ENCODE data around the gene TLX3. TPM values are rescaled to one million over a fixed set of nuclear protein-coding genes. Genes with fewer than 3 reads are reported as not detected.
"Not testable (repeated sequence)": the region's sequence is repeated elsewhere in the genome, so short reads cannot be mapped to it uniquely, and the experiment has no call there.

Gene TLX3
- total RNA-seq, 2 experiments from 2014 or later: not detected

- Mint-ChIP-seq H3K4me3 (no peak overlapping the region), H3K27me3 (ENCODE audit: low read depth) (peaks cover 9% of the 10 kb centered on the region), H3K4me1 (ENCODE audit: low read depth) (no peaks in the 10 kb centered on the region), H3K9me3 (no peaks in the 10 kb centered on the region), H3K27ac (no peak overlapping the region), H3K36me3 (ENCODE audit: low read depth) (no peaks in the 10 kb centered on the region)
- CTCF ChIA-PET: no interaction called here
- intact Hi-C loops (cut with micrococcal nuclease): no loop called here
- no peak for DNase-seq
These were observed 25.3 kb upstream of the TLX3 start for GRCh38 chr5:171283753-171284152.

- CTCF ChIA-PET: no interaction called here
These were observed 23.6 kb upstream of the TLX3 start for GRCh38 chr5:171285465-171285864.

GRCh38 chr5:171288066-171288465 lies 21.0 kb upstream of the TLX3 start:
- CTCF ChIA-PET: no interaction called here
- no peaks in the 10 kb centered on the region for H3K36me3 Mint-ChIP-seq (ENCODE audit: low read depth)
- intact Hi-C loops (cut with micrococcal nuclease): no loop called here
- H3K4me3 Mint-ChIP-seq: no peak overlapping the region
- H3K27me3 Mint-ChIP-seq (ENCODE audit: low read depth): peaks cover 4% of the 10 kb centered on the region
- H3K9me3 Mint-ChIP-seq: no peaks in the 10 kb centered on the region
- no peak for DNase-seq
- H3K4me1 Mint-ChIP-seq (ENCODE audit: low read depth): no peaks in the 10 kb centered on the region
- H3K27ac Mint-ChIP-seq: no peak overlapping the region

More at GRCh38 chr5:171285465-171285864, 23.6 kb upstream of the TLX3 start:
- Mint-ChIP-seq H3K4me1 (ENCODE audit: low read depth) (no peaks in the 10 kb centered on the region), H3K27me3 (ENCODE audit: low read depth) (peaks cover 9% of the 10 kb centered on the region), H3K9me3 (no peaks in the 10 kb centered on the region), H3K27ac (no peak overlapping the region), H3K36me3 (ENCODE audit: low read depth) (no peaks in the 10 kb centered on the region), H3K4me3 (no peak overlapping the region)
- intact Hi-C loops (cut with micrococcal nuclease): no loop called here
- no peak for DNase-seq

DNA sequence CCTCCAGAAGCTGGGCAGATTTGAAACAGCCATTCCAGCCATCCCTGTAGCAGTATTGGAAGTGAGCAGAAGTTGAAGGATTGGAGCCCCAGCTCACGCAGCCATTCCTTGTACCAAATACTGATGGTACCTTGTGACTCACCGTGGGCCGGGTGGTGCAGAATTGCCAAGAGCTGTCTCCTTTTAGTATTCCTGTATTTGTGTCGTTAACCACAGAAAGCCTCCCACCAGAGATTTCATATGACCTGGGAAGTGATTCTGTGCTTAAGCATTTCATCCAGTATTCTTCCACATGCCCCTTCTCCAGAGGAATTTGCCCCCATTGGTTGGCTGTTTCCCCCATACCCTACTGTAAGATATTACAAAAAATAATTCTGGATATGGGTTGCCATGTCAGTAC lies 17.7 kb upstream of the TLX3 start:
- no peak for DNase-seq
- H3K4me3 Mint-ChIP-seq: no peak overlapping the region
- no peaks in the 10 kb centered on the region for H3K4me1 Mint-ChIP-seq (ENCODE audit: low read depth)
- peaks cover 7% of the 10 kb centered on the region for H3K27me3 Mint-ChIP-seq (ENCODE audit: low read depth)
- intact Hi-C loops (cut with micrococcal nuclease): no loop called here
- no peaks in the 10 kb centered on the region for H3K9me3 Mint-ChIP-seq
- no peak overlapping the region for H3K27ac Mint-ChIP-seq
- H3K36me3 Mint-ChIP-seq (ENCODE audit: low read depth): no peaks in the 10 kb centered on the region
- CTCF ChIA-PET: interaction anchor here (1.0 kb wide), 1 partner anchor 83 kb away, joined by 3 read pairs; no protein-coding TSS in a partner anchor

GRCh38 chr5:171295299-171295698 lies 13.7 kb upstream of the TLX3 start:
- Mint-ChIP-seq H3K9me3 (no peaks in the 10 kb centered on the region), H3K4me1 (ENCODE audit: low read depth) (no peaks in the 10 kb centered on the region), H3K27ac (no peak overlapping the region), H3K36me3 (ENCODE audit: low read depth) (no peaks in the 10 kb centered on the region), H3K4me3 (no peak overlapping the region), H3K27me3 (ENCODE audit: low read depth) (peaks cover 5% of the 10 kb centered on the region)
- intact Hi-C loops (cut with micrococcal nuclease): no loop called here
- no peak for DNase-seq
- CTCF ChIA-PET: no interaction called here

DNA sequence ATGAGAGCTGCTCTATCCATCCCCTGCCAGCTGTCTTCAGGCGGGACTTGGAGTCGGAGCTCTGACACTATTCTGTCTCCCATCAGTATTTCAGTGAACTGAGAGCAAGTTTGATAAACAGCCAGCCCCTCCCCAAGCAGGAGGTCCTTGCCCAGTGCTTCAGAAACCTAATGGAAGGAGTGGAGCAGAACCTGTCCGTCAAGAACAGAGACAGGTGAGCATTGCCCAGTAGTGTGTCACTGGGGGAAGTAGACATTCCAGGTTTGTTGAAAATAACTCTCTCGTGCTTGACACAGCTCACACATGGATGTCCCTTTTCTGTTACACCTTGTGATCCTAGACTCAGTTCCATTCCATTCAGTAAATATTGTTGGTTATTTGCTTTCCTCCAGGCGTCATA lies 13.2 kb upstream of the TLX3 start:
- no peak for DNase-seq
- no peak overlapping the region for H3K27ac Mint-ChIP-seq
- intact Hi-C loops (cut with micrococcal nuclease): no loop called here
- CTCF ChIA-PET: no interaction called here
- no peaks in the 10 kb centered on the region for H3K36me3 Mint-ChIP-seq (ENCODE audit: low read depth)
- H3K4me3 Mint-ChIP-seq: no peak overlapping the region
- H3K4me1 Mint-ChIP-seq (ENCODE audit: low read depth): no peaks in the 10 kb centered on the region
- H3K9me3 Mint-ChIP-seq: no peaks in the 10 kb centered on the region
- H3K27me3 Mint-ChIP-seq (ENCODE audit: low read depth): peaks cover 5% of the 10 kb centered on the region

DNA sequence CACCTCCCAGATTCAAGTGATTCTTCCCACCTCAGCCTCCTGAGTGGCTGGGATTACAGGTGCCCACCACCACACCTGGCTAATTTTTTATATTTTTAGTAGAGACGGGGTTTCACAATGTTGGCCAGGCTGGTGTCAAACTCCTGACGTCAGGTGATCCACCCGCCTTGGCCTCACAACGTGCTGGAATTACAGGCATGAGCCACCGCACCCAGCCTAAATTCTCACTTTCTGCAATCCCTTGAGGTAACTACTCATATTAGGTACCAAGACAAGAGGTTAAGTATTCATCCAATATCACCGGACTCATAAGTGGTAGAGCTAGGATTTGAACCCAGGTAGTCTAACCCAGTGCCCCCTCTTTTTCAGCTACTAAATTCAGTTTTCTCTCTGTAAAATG lies 11.1 kb upstream of the TLX3 start:
- H3K4me3 Mint-ChIP-seq; H3K9me3 Mint-ChIP-seq; H3K27me3 Mint-ChIP-seq (ENCODE audit: low read depth); H3K27ac Mint-ChIP-seq; H3K36me3 Mint-ChIP-seq (ENCODE audit: low read depth); DNase-seq; intact Hi-C loops (cut with micrococcal nuclease); H3K4me1 Mint-ChIP-seq (ENCODE audit: low read depth): not testable (repeated sequence)
- CTCF ChIA-PET: interaction anchor here (0.9 kb wide), 1 partner anchor 35 kb away, joined by 3 read pairs; no protein-coding TSS in a partner anchor

GRCh38 chr5:171299228-171299627 lies 9.8 kb upstream of the TLX3 start:
- CTCF ChIA-PET: interaction anchor here (0.5 kb wide), 1 partner anchor 115 kb away, joined by 4 read pairs; no protein-coding TSS in a partner anchor
- H3K4me3 Mint-ChIP-seq: no peak overlapping the region
- peaks cover 16% of the 10 kb centered on the region for H3K27me3 Mint-ChIP-seq (ENCODE audit: low read depth)

DNA sequence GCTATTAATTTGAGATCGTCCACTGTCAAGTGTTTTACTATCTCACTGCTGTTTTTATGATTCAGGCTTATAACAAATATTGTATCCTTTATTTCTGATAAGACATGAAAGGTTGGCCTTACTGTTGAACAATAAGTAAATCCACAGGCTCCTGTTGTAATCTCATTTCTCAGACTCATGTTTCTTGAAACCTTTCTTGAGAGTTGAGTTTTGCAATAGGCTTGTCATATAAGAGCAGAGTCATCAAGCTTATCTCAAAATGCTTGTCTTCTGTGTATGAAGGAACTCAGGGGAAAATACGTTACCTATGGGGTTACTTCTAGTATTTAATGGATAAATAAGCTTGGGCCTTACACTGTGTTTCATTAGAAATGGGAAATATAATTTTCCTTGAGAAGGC lies 9.2 kb upstream of the TLX3 start:
- Mint-ChIP-seq H3K27me3 (ENCODE audit: low read depth) (peaks cover 19% of the 10 kb centered on the region), H3K4me1 (ENCODE audit: low read depth) (no peaks in the 10 kb centered on the region)

More at GRCh38 chr5:171299228-171299627, 9.8 kb upstream of the TLX3 start:
- no peaks in the 10 kb centered on the region for H3K36me3 Mint-ChIP-seq (ENCODE audit: low read depth)
- H3K9me3 Mint-ChIP-seq: no peaks in the 10 kb centered on the region
- intact Hi-C loops (cut with micrococcal nuclease): no loop called here
- DNase-seq: no peak
- no peak overlapping the region for H3K27ac Mint-ChIP-seq
- no peaks in the 10 kb centered on the region for H3K4me1 Mint-ChIP-seq (ENCODE audit: low read depth)

GRCh38 chr5:171300358-171300757 lies 8.7 kb upstream of the TLX3 start:
- CTCF ChIA-PET: no interaction called here
- Mint-ChIP-seq H3K27me3 (ENCODE audit: low read depth) (peaks cover 22% of the 10 kb centered on the region), H3K4me3 (no peak overlapping the region), H3K4me1 (ENCODE audit: low read depth) (no peaks in the 10 kb centered on the region), H3K27ac (no peak overlapping the region), H3K36me3 (ENCODE audit: low read depth) (no peaks in the 10 kb centered on the region), H3K9me3 (no peaks in the 10 kb centered on the region)
- DNase-seq: no peak
- intact Hi-C loops (cut with micrococcal nuclease): no loop called here

More for the DNA sequence above, 9.2 kb upstream of the TLX3 start:
- H3K36me3 Mint-ChIP-seq (ENCODE audit: low read depth): no peaks in the 10 kb centered on the region
- H3K27ac Mint-ChIP-seq: no peak overlapping the region
- CTCF ChIA-PET: interaction anchor here (0.5 kb wide), 1 partner anchor 115 kb away, joined by 4 read pairs; no protein-coding TSS in a partner anchor
- intact Hi-C loops (cut with micrococcal nuclease): no loop called here
- DNase-seq: no peak
- no peaks in the 10 kb centered on the region for H3K9me3 Mint-ChIP-seq
- no peak overlapping the region for H3K4me3 Mint-ChIP-seq

DNA sequence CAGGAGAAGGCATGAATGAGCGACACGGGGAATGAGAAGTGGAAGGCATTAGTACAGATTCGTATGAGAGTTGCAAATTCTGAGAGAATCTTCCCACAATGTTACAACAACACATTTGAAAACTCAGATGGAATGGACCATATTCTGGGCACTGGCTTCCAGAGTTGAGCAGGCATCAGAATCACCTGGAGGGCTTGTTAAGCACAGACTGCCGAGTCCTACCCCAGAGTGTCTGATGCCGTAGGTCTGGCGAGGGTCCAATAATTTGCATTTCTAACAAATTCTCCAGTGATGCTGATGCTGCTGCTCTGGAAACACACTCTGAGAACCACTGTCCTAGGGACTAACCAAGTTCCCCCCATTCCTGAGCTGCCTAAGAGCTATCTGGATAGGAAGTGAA lies 2.9 kb upstream of the TLX3 start:
- DNase-seq: no peak
- H3K27me3 Mint-ChIP-seq (ENCODE audit: low read depth): peaks cover 58% of the 10 kb centered on the region
- CTCF ChIA-PET: no interaction called here
- H3K36me3 Mint-ChIP-seq (ENCODE audit: low read depth): no peaks in the 10 kb centered on the region
- H3K9me3 Mint-ChIP-seq: no peaks in the 10 kb centered on the region
- H3K4me3 Mint-ChIP-seq: no peak overlapping the region
- intact Hi-C loops (cut with micrococcal nuclease): no loop called here
- peaks cover 7% of the 10 kb centered on the region for H3K4me1 Mint-ChIP-seq (ENCODE audit: low read depth)
- no peak overlapping the region for H3K27ac Mint-ChIP-seq

DNA sequence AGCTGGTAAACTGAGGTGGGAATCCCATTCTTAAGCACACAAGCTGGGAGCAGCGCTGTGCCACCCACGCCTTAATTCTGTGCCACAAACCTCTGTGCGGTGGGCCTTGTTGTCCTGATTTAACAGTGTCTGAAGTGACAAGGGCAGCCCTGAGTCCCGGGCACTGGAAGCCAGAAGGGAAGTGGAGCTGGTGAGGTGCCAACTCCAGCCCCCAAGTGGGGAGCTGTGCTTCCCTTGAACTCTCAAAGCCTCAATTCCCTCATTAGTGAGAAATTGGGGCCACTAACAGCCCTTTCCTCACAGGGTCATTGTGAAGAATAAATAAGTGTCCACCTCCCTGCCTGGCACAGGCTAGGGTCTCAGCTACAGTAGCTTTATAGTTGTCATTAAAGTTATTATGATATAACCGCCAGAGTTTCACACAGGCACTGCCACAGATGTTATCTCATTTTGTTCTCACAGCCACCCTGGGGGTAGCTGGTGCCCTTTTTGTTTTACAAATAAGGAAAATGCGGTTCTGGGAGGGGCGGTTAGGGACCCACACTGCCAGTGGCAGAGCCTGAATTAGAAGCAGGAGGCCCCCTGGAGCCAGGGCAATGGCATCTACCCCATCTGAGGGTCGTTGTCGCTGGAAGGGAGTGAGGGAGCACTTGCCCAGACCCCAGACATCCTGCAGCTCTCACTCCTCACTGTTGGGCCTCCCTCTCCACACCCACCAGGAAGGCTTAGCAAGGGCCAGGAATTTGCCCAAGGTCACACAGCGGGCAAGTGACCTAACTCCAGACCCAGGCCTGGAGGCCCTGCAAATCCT lies 2.1 kb upstream of the TLX3 start:
- Mint-ChIP-seq H3K27ac (no peak overlapping the region), H3K4me3 (no peak overlapping the region), H3K36me3 (ENCODE audit: low read depth) (no peaks in the 10 kb centered on the region), H3K27me3 (ENCODE audit: low read depth) (peaks cover 60% of the 10 kb centered on the region), H3K4me1 (ENCODE audit: low read depth) (peaks cover 9% of the 10 kb centered on the region), H3K9me3 (no peaks in the 10 kb centered on the region)
- intact Hi-C loops (cut with micrococcal nuclease): no loop called here
- CTCF ChIA-PET: no interaction called here
- DNase-seq: no peak

DNA sequence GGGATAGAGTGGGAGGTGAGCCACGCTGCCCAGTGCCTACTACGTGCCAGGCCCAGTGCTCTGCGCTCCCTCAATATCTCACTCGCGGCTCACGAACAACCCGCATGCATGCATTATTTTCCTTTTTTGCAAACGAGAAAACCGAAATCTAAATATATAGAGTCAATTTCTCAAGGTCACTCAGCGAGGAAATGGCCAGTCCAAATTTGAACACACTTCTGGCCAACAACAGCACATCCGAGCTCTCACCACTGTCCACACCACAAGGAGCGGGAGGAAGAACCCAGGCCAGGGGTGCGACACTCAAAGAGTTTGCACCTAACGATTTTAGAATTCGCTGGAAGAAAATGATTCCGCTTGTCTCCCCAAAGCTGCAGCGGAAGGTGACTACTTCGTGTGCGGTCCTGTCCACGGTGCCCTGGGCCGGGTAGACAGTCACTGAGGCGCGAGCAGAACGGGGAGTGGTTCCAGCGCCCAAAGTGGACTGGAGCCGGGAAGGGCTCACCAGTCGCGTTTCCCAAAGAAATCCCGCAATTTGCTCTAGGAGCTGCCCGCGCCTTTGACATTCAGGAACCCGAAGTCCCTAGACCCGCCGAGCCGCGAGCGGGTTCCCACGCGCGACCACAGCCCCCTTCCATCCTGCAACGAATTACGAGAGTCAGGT lies 1.1 kb upstream of the TLX3 start:
- H3K27ac Mint-ChIP-seq: no peak overlapping the region
- CTCF ChIA-PET: no interaction called here

More for the DNA sequence above, 1.1 kb upstream of the TLX3 start:
- intact Hi-C loops (cut with micrococcal nuclease): no loop called here
- Mint-ChIP-seq H3K27me3 (ENCODE audit: low read depth) (peaks cover 66% of the 10 kb centered on the region), H3K9me3 (no peaks in the 10 kb centered on the region), H3K4me1 (ENCODE audit: low read depth) (peaks cover 14% of the 10 kb centered on the region), H3K36me3 (ENCODE audit: low read depth) (peaks cover 1% of the 10 kb centered on the region), H3K4me3 (no peak overlapping the region)
- no peak for DNase-seq

Measured in activated naive CD4-positive, alpha-beta T cell treated with anti-CD3 and anti-CD28 coated beads for 36 hours (primary cell).